Retina (tissue), 1 donor: ENCODE results near the gene DNTT.
"Not testable (repeated sequence)": the region's sequence is repeated elsewhere in the genome, so short reads cannot be mapped to it uniquely, and the experiment has no call there.

Experiments used
- DNase-seq: peaks from one replicate; pipeline ENCODE4 v3.0.0-alpha.2; 2016

The DNTT gene

GRCh38 chr10:96276831-96277230, 27.4 kb upstream of the DNTT start:
- no peak for DNase-seq

DNA sequence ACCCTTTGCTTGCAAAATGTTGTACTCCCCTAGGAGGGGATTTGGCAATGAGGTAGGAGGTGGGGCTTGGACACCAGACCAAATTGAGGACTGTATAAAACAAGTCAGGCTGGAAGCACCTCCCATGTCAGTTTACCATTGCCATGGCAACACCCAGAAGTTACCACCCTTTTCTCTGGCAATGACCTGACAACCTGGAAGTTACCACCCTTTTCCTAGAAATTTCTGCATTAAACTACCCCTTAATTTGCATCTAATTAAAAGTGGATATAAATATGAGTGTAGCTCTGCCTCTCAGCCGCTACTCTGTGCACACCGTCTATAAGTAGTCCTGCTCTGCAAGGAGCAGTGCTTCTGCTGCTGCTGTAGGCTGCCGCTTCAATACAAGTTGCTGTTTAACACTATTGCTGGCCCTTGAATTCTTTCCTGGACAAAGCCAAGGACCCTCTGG, 25.0 kb upstream of the DNTT start:
- DNase-seq, result no peak

GRCh38 chr10:96280859-96281258, 23.4 kb upstream of the DNTT start:
- no peak for DNase-seq

- DNase-seq, result no peak
Observed at GRCh38 chr10:96281444-96282029, 22.7 kb upstream of the DNTT start.

GRCh38 chr10:96283351-96283750, 20.9 kb upstream of the DNTT start:
- no peak for DNase-seq

- no peak for DNase-seq
Observed at GRCh38 chr10:96283756-96284155, 20.5 kb upstream of the DNTT start.

DNA sequence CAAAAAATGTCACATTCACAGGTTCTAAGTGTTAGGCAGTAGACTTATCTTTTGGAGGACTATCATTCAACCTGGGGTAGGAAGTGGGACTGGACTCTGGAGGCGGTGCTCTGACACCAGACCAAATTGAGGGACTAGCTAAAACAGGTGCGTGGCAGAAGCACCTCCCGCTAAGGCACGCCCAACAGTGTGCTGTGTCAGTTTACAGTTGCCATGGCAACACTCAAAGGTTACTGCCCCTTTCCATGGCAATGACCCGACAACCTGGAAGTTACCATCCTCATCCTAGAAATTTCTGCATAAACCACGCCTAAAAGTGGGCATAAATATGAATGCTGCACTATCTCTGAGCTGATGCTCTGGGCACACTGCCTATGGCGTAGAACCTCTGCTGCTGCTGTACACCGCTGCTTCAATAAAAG, 18.9 kb upstream of the DNTT start:
- DNase-seq, result no peak

DNA sequence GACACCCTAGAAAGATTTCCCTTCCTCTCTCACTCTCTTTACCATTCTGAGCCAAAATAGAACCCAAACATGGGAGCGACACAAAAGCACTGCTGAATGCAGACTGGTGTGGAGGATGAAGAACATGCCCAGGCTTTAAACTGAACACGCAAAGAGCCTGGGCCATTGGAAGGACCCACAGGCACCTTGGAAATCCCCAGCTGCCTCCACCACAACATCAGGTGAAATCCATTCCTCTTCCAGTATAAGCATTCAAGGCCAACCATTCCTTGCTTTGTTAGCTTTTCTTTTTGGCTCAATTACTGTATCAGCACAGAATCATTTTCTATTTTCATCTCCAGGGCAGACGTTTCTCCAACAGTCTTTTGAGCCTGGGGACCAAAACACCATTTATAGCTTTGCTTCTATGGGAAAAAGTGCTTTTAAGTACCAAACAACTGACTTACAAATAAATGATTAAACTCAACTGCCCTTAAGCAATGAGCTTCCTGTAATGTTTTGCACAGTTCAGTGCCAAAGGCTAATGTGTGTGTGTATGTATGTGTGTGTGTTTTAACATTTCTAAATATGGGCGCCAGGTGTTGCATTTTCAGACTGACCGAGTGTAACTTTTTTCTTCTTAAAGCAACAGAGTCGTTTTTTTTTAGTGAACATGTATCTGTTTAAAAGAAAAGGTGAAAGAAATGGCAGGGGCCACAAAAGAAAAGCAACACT, 16.7 kb upstream of the DNTT start:
- DNase-seq, result no peak

DNA sequence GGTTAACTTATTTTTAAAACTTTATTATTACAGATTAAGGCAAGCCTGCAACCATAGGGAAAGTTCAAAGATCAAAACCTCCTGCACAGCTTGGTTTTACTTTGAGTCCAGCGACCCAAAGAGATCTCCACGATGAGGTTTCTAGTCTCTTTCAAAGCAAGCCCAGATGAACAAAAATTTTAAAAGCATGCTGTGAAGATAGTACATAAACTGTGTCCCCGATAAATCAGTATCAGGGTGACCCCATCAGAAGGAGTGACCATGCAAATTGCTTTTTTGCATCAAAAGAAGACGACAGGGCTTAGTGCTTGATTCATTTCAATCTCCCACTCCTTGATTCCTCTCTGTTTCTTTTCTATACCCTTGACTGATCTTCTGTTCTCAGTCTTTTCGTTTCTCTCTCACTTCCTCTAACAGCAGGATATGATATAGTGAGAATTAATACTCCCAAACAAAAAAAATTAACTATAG, 16.0 kb upstream of the DNTT start:
- DNase-seq, result no peak

DNA sequence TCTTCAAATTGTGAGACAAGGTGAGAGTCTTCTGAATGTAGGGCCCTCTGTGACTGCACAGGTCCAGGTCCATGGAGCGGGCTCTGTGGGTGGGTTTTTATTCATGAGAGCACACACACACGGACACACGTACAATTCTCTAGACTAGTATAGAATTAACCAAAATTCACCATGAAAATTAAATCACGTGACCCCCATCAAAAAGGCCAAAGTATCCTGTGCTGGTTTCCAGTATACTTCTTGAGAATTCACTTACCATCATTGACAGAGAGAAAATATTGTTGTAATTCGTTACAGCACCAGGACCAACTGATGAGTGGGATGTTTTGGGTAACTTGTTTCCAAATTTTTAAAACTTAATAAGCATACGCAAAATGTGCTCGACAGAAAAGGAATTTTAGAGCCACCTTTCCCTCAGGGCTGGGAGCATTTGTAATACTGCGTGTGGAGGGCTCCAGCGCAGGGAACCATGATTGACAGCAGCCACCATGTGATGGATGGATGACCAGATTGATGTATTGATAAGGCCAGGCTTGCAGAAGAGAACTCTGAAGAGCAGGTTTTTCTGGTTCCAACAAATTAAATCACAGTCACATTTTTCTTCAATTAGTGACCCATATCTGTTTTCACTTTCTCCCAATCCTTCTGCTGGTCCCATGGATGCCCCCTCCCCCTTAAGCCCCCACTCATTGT, 14.9 kb upstream of the DNTT start:
- no peak for DNase-seq

- no peak for DNase-seq
Observed at GRCh38 chr10:96290368-96291133, 13.7 kb upstream of the DNTT start.

DNA sequence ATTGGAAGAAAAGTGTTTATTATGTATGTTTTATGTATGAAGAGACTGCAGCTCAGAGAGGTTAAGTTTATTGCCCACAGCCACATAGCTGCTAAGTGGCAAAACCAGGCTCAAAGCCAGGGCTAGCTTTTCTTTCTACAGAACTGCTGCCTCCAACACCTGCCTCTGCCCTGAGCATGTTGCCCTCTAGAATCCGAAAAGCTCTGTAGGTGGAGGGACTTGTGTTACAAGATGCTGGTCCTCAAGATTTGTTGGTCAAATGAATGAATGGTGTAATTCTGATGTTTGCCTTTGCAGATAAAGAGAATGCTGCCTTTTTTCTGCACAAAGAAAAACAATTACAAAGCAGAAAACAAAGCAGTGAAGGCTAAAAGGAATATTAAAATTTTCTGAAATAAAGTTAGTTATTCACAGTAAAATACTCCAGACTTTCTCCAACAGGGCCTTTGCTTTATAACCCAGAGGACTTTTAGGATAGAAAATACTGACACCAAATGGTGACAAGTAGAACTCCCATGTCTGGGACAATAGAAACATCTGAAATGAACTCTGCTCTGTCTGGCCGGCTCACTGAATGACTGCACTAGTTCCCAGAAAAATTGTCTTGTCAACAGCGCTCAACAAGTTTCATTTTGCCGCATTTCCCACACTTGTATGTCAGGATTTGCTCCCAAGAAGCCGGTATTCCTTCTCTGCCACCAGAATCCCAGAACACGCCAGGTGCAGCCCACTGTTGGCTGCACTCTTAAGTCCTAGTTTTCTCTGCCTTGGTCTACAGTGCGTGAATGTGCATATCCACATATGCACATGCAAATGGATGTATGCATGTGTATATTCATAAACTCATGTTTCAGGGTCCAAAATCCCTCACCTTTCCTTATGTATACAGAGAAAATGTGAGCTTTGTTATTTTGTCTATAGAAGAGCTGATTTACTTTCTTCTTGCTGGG, 11.0 kb upstream of the DNTT start:
- peak; percentile 46 for DNase-seq

GRCh38 chr10:96295475-96295874, 8.8 kb upstream of the DNTT start:
- no peak for DNase-seq

- DNase-seq, result no peak
Observed at GRCh38 chr10:96297486-96297885, 6.7 kb upstream of the DNTT start.

GRCh38 chr10:96298362-96298761, 5.9 kb upstream of the DNTT start:
- no peak for DNase-seq

GRCh38 chr10:96299383-96299782, 4.9 kb upstream of the DNTT start:
- DNase-seq, result no peak

GRCh38 chr10:96301616-96302015, 2.6 kb upstream of the DNTT start:
- no peak for DNase-seq

DNA sequence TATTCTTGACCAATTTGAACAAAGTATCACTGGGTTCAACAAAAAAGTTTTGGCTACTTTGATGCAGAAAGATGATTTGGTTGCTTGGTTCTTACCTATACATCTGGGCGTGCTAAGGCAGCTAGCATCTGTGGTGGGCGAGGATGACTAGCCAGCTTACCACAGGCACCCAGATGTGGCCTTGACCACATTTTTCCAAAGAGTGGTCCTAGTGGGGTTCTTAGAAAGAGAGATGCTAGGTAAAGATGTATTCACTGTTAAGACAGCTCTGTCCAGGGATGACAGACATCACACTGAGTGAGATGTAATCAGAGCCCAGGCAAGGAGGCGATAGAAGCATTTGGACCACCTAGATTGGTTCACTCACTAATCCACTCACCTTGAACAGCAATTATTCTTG, 785 bp downstream of the DNTT start:
- DNase-seq, result no peak

DNA sequence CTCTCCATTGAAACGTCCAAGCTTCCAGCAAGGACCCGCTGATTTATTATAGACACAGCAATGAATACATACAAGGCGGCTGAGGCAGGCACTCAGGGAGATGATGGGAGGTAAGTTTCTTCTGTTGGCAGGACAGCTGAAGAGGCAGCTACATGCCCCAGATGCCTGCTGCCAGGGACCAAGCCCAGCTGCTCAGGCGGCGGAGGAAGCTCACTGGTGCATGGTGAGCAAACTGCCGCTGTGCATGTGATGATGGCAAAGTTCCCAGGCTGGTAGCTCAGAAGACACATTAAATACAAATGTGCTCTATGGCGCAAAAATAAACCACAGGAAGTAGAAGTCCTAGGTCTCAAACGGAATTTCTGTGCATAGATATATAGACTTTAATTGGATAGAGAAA, 2.3 kb downstream of the DNTT start:
- DNase-seq, result no peak

DNA sequence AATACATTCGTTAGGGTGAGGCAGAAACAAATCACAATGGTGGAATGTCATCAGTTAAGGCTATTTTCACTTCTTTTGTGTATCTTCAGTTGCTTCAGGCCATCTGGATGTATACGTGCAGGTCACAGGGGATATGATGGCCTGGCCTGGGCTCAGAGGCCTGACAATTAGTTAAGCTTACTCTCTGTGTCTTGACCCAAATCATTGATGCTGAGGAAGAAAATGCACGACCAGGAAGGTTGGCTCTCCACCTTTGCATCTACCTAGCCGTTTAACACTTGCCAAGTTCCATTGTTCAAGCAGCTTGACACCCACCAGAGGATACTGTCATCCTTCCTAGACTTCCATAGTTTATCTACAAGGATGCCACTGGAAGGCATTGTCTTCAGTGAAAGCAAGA, 4.6 kb downstream of the DNTT start:
- not testable (repeated sequence) for DNase-seq

GRCh38 chr10:96309628-96310320, 5.5 kb downstream of the DNTT start:
- no peak for DNase-seq

GRCh38 chr10:96310321-96310669, 6.1 kb downstream of the DNTT start:
- DNase-seq, result no peak
